Measurements from ENCODE around the gene EPO.
"Not testable (repeated sequence)": the region's sequence is repeated elsewhere in the genome, so short reads cannot be mapped to it uniquely, and the experiment has no call there.

The EPO gene

GRCh38 chr7:100705753-100706671, 14.3 kb upstream of the EPO start, which contains the start of gene POP7:
POP7 (plus strand) TSS chr7:100706121; CDS start chr7:100706831, 710 bp downstream.
- DNase-seq = peak; percentile 95

GRCh38 chr7:100706672-100707311, 13.5 kb upstream of the EPO start:
- no peak for DNase-seq

GRCh38 chr7:100708395-100708794, 11.9 kb upstream of the EPO start:
- DNase-seq = no peak

GRCh38 chr7:100710452-100710851, 9.8 kb upstream of the EPO start:
- no peak for DNase-seq

- DNase-seq = no peak
These were observed 8.9 kb upstream of the EPO start for GRCh38 chr7:100711369-100711768.

GRCh38 chr7:100714725-100715124, 5.5 kb upstream of the EPO start:
- no peak for DNase-seq

- DNase-seq = not testable (repeated sequence)
These were observed 3.2 kb upstream of the EPO start for GRCh38 chr7:100717073-100717472.

GRCh38 chr7:100719523-100720278, 567 bp upstream of the EPO start:
- no peak for DNase-seq

GRCh38 chr7:100720671-100721504, 620 bp downstream of the EPO start:
- DNase-seq = no peak

- DNase-seq = no peak
These were observed 1.2 kb downstream of the EPO start for GRCh38 chr7:100721505-100721812.

- DNase-seq = no peak
These were observed 2.4 kb downstream of the EPO start for GRCh38 chr7:100722480-100723212.

GRCh38 chr7:100723732-100724275, 3.5 kb downstream of the EPO start:
- DNase-seq = no peak

GRCh38 chr7:100724364-100724763, 4.1 kb downstream of the EPO start:
- not testable (repeated sequence) for DNase-seq

GRCh38 chr7:100726996-100727761, 6.9 kb downstream of the EPO start:
- no peak for DNase-seq

- DNase-seq = no peak
These were observed 7.9 kb downstream of the EPO start for GRCh38 chr7:100728196-100728595.

- DNase-seq = no peak
These were observed 10.0 kb downstream of the EPO start for GRCh38 chr7:100730136-100730800.

- no peak for DNase-seq
These were observed 11.8 kb downstream of the EPO start for GRCh38 chr7:100731937-100732636.

- DNase-seq = no peak
These were observed 15.5 kb downstream of the EPO start for GRCh38 chr7:100735730-100736129.

GRCh38 chr7:100736671-100737070, 16.4 kb downstream of the EPO start:
- DNase-seq = no peak

- no peak for DNase-seq
These were observed 19.7 kb downstream of the EPO start for GRCh38 chr7:100739934-100740333.
